Endothelial cell of umbilical vein (primary cell): ENCODE results near the gene THBD. TPM values are rescaled to one million over a fixed set of nuclear protein-coding genes. Genes with fewer than 3 reads are reported as not detected.
A peak's percentile ranks its signal among the peaks of the same experiment; 100 is the strongest.

Experiments used
- BruUV-seq: library from RNA; stranded (reverse); fragments of 400-500 nt; replicated peaks from 2 replicates; lab custom pipeline; 2021; lab: Mats Ljungman, UMichigan
- CTCF ChIA-PET: fragments of 300-600, 350-600 bp; sonication (Branson Sonifier 250); formaldehyde crosslinking; loops from one replicate; lab custom pipeline; 2021; ENCODE audit warnings: antibody characterized with exemption, inconsistent platforms; lab: Charles Lee
- POLR2A ChIA-PET: fragments of 300-600, 350-600 bp; sonication (Branson Sonifier 250); formaldehyde crosslinking; loops from one replicate; lab custom pipeline; 2021; ENCODE audit warnings: antibody characterized with exemption, inconsistent platforms; lab: Charles Lee
- DNase-seq: peaks from one replicate; pipeline ENCODE4 v3.0.0-alpha.2; 2011; ENCODE audit warnings: low read depth, low spot score
- FAIRE-seq: peaks from 2 replicates; lab custom pipeline; 2011; peaks lifted over from hg19 to GRCh38; lab: Jason Lieb, UNC
- H2AFZ ChIP-seq: 2 replicates; pipeline ENCODE4 v1.6.0; 2012; ENCODE audit warnings: low read depth, low read length, control low read depth, inconsistent platforms
- H3K27ac ChIP-seq: 2 replicates; pipeline ENCODE4 v1.5.1; 2011; ENCODE audit warnings: low read depth, mild to moderate bottlenecking, control low read depth, low read length, moderate library complexity; ENCODE audit not compliant: insufficient read depth
- H3K27me3 ChIP-seq, 2 experiments: 2 replicates each; pipeline versions ENCODE4 v1.6.0 to v1.6.1; 2011; ENCODE audit warnings: low read length in 2 of 2, mixed read lengths in 1 of 2; ENCODE audit not compliant: control insufficient read depth in 2 of 2, insufficient read depth in 2 of 2
- H3K36me3 ChIP-seq, 2 experiments: 2 replicates in 1 of 2; 3 replicates in 1 of 2; pipeline ENCODE4 v1.5.1; 2011; ENCODE audit warnings: low read length in 2 of 2, mild to moderate bottlenecking in 1 of 2, moderate library complexity in 1 of 2; ENCODE audit not compliant: control insufficient read depth in 2 of 2, insufficient read depth in 2 of 2; ENCODE audit errors: extremely low read depth in 1 of 2
- H3K4me1 ChIP-seq: 3 replicates; pipeline ENCODE4 v1.5.1; 2011; ENCODE audit warnings: mild to moderate bottlenecking, low read length; ENCODE audit not compliant: control insufficient read depth, insufficient read depth; ENCODE audit errors: extremely low read depth
- H3K4me2 ChIP-seq: 2 replicates; pipeline ENCODE4 v1.6.1; 2011; ENCODE audit warnings: low read length, control low read depth, mixed read lengths; ENCODE audit not compliant: insufficient read depth
- H3K4me3 ChIP-seq, 3 experiments: fragments of 200-600 bp in 1 of 3; sonication (generic), shearing (Covaris generic) in 1 of 3; replicated peaks in 1 of 3; 2 replicates each; pipeline ENCODE4 v1.5.1; 2011 to 2016; ENCODE audit warnings: control low read depth in 3 of 3, low read length in 3 of 3, mild to moderate bottlenecking in 2 of 3, inconsistent platforms in 1 of 3, low read depth in 1 of 3, moderate library complexity in 1 of 3; ENCODE audit not compliant: insufficient read depth in 1 of 3
- H3K79me2 ChIP-seq: 2 replicates; pipeline ENCODE4 v1.6.0; 2012; ENCODE audit warnings: low read length, inconsistent platforms; ENCODE audit not compliant: control insufficient read depth, insufficient read depth
- H3K9ac ChIP-seq: replicated peaks from 2 replicates; pipeline ENCODE3; 2011; ENCODE audit warnings: low read length, control low read depth; ENCODE audit not compliant: insufficient read depth; ENCODE audit errors: extremely low read depth
- H3K9me1 ChIP-seq: replicated peaks from 3 replicates; pipeline ENCODE4 v1.6.0; 2011; ENCODE audit warnings: mild to moderate bottlenecking, low read length; ENCODE audit not compliant: control insufficient read depth, insufficient read depth; ENCODE audit errors: extremely low read depth
- H3K9me3 ChIP-seq: replicated peaks from 2 replicates; pipeline ENCODE4 v1.5.1; 2012; ENCODE audit warnings: low read length, inconsistent platforms; ENCODE audit not compliant: control insufficient read depth, insufficient read depth
- H4K20me1 ChIP-seq: replicated peaks from 2 replicates; pipeline ENCODE3; 2011; ENCODE audit warnings: mild to moderate bottlenecking, low read length; ENCODE audit not compliant: control insufficient read depth, insufficient read depth; ENCODE audit errors: extremely low read depth
- EZH2 ChIP-seq: IDR thresholded peaks from 2 replicates; pipeline ENCODE4 v1.6.1; 2012; ENCODE audit warnings: borderline replicate concordance, low read depth, mild to moderate bottlenecking, moderate library complexity, low read length, inconsistent platforms; ENCODE audit not compliant: severe bottlenecking
- FOS ChIP-seq: IDR thresholded peaks from 2 replicates; pipeline ENCODE4 v1.6.1; 2011; ENCODE audit warnings: mild to moderate bottlenecking, low read length, moderate library complexity, borderline replicate concordance; ENCODE audit not compliant: insufficient read depth
- JUN ChIP-seq: IDR thresholded peaks from 2 replicates; pipeline ENCODE4 v1.6.1; 2011; ENCODE audit warnings: borderline replicate concordance, low read depth; ENCODE audit not compliant: insufficient read length, insufficient read depth
- MYC ChIP-seq: IDR thresholded peaks from one replicate; pipeline ENCODE4 v1.6.1; 2011; ENCODE audit warnings: mild to moderate bottlenecking, low read depth, low read length
- POLR2A ChIP-seq: IDR thresholded peaks from 2 replicates; pipeline ENCODE4 v1.6.1; 2012; ENCODE audit warnings: low read depth, mild to moderate bottlenecking, control low read depth, low read length
- POLR2AphosphoS5 ChIP-seq: IDR thresholded peaks from 2 replicates; pipeline ENCODE4 v1.6.1; 2012; ENCODE audit warnings: low read depth, mild to moderate bottlenecking, control low read depth, low read length, moderate library complexity; ENCODE audit not compliant: insufficient read depth
- dilution Hi-C: fragments of 300-500 bp; cut with MboI; formaldehyde crosslinking; loops from one replicate; pipeline ENCODE4 v1.15.0; 2019; ENCODE audit warnings: low sequenced_read_pairs; ENCODE audit not compliant: extremely low pct_ligation_motif_present
- intact Hi-C: fragments of 100-400 bp; cut with micrococcal nuclease; formaldehyde crosslinking; loops from one replicate; pipeline ENCODE4 v1.10.0; 2022
- polyA plus RNA-seq, 4 experiments: library from polyadenylated mRNA; depleted of rRNA in 3 of 4; stranded (reverse) in 3 of 4; unstranded in 1 of 4; fragments of >200 nt; gene quantifications; 2 replicates each; pipeline versions ENCODE4 v1.2.1 to v1.2.3, GENCODE V29; 2011 to 2012; ENCODE audit warnings: missing spikeins in 1 of 4
- total RNA-seq: library from RNA; stranded (reverse); gene quantifications from 2 replicates; pipeline ENCODE4 v1.2.3, GENCODE V29; 2021
- TF ChIP-seq, protein P1 (sequence below): IDR thresholded peaks from 2 replicates; pipeline ENCODE4 v1.6.1; 2011; ENCODE audit not compliant: insufficient read depth, insufficient read length
- TF ChIP-seq, protein P2 (sequence below), 2 donors: IDR thresholded peaks; 1 replicate in 1 of 2; 2 replicates in 1 of 2; pipeline ENCODE4 v1.5.1; 2011; ENCODE audit warnings: low read length in 2 of 2, mild to moderate bottlenecking in 2 of 2, moderate library complexity in 2 of 2, control low read depth in 1 of 2, inconsistent platforms in 1 of 2, low read depth in 1 of 2; ENCODE audit not compliant: insufficient read depth in 1 of 2; ENCODE audit errors: extremely low read depth in 1 of 2

Gene THBD
- total and polyA plus RNA-seq, 2 donors (not counting 3 experiments of a cell fraction or from before 2014, with no cell fraction given), result 17.1 to 28.0 TPM

- TF ChIP-seq, protein P1, sequence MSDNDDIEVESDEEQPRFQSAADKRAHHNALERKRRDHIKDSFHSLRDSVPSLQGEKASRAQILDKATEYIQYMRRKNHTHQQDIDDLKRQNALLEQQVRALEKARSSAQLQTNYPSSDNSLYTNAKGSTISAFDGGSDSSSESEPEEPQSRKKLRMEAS, result peak; percentile 87
- peak; percentile 63 for TF ChIP-seq FOS
- TF ChIP-seq EZH2, result no peak
- TF ChIP-seq, protein P2, sequence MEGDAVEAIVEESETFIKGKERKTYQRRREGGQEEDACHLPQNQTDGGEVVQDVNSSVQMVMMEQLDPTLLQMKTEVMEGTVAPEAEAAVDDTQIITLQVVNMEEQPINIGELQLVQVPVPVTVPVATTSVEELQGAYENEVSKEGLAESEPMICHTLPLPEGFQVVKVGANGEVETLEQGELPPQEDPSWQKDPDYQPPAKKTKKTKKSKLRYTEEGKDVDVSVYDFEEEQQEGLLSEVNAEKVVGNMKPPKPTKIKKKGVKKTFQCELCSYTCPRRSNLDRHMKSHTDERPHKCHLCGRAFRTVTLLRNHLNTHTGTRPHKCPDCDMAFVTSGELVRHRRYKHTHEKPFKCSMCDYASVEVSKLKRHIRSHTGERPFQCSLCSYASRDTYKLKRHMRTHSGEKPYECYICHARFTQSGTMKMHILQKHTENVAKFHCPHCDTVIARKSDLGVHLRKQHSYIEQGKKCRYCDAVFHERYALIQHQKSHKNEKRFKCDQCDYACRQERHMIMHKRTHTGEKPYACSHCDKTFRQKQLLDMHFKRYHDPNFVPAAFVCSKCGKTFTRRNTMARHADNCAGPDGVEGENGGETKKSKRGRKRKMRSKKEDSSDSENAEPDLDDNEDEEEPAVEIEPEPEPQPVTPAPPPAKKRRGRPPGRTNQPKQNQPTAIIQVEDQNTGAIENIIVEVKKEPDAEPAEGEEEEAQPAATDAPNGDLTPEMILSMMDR (IDR thresholded peaks at IDR 0.05; ENCODE audit: extremely low read depth in 1 of 2, insufficient read depth in 1 of 2, low read depth in 1 of 2, low read length in 2 of 2), result no peak
- no peak for TF ChIP-seq JUN
- no peak for TF ChIP-seq MYC
- TF ChIP-seq POLR2AphosphoS5, result peak; percentile 85
- peak; percentile 85 for TF ChIP-seq POLR2A
- peaks cover 10 to 14% of the 10 kb centered on the region in 2 experiments for H3K36me3 ChIP-seq
- peak overlapping the region; percentile 96 for H3K9ac ChIP-seq
- H3K27me3 ChIP-seq, result no peaks in the 10 kb centered on the region
- POLR2A ChIA-PET, result interaction anchor here (1.4 to 2.8 kb wide), 7 partner anchors 18 to 273 kb away, joined by 3 to 20 read pairs (median 11); no protein-coding TSS in a partner anchor
- dilution Hi-C loops (no loop called here), intact Hi-C loops (loop anchor here (1.0 to 10.0 kb wide), 3 partner anchors 35 to 1780 kb away; partner anchors contain the start of gene XRN2)
- no peaks in the 10 kb centered on the region for H3K9me3 ChIP-seq
- peaks cover 57% of the 10 kb centered on the region for H3K4me1 ChIP-seq
- DNase-seq (peak; percentile 77), FAIRE-seq (peak; percentile 91)
- H2AFZ ChIP-seq, result no peak overlapping the region
- H4K20me1 ChIP-seq, result no peaks in the 10 kb centered on the region
- peak overlapping the region; percentile 82 to 93 (median 86) for H3K4me3 ChIP-seq
- H3K4me2 ChIP-seq, result peak overlapping the region; percentile 95
- CTCF ChIA-PET, result interaction anchor here (0.9 to 4.8 kb wide), 13 partner anchors 18 to 393 kb away, joined by 3 to 36 read pairs (median 20); partner anchors contain the start of gene THBD
- no peaks in the 10 kb centered on the region for H3K9me1 ChIP-seq
- peaks cover 58% of the 10 kb centered on the region for H3K79me2 ChIP-seq
- peak overlapping the region; percentile 98 for H3K27ac ChIP-seq
- BruUV-seq, result no TSS peak
These were observed 35.4 kb upstream of the THBD start for GRCh38 chr20:23084845-23085365.
